ENCODE measurements around the gene ATXN2. TPM values are rescaled to one million over a fixed set of nuclear protein-coding genes. Genes with fewer than 3 reads are reported as not detected.
A peak's percentile ranks its signal among the peaks of the same experiment; 100 is the strongest.

Gene ATXN2
- total RNA-seq, 3 donors from 2014 or later, result 36.6 to 66.2 (median 64.0) TPM

DNA sequence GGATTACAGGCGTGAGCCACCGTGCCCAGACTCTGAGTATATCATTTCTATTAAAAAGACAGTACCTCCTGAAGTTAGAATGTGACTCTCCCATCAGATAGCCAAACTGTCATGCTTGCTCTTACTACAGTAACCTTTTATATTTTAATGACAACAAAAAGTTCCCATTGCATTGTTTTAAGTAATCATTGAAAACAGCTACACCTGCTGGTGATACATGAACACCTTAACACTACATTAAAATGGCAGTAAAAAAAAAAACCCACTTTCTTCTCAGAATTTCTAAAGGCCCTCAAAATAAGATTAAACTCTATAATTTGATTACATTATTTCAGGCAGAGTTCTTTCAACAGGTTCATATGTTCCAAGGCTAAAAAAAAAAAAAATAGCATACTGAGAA is 116.7 kb downstream of the ATXN2 start:
- intact Hi-C loops (cut with DNase I; ENCODE audit: low total_unique reads), result no loop called here
- no peaks in the 10 kb centered on the region for H3K9me3 ChIP-seq
- H3K27me3 ChIP-seq, result no peaks in the 10 kb centered on the region
- no peak overlapping the region for H3K4me3 ChIP-seq
- DNase-seq (ENCODE audit: low spot score in 2 of 2), result no peak
- no peaks in the 10 kb centered on the region for H3K36me3 ChIP-seq
- H3K4me1 ChIP-seq, result no peaks in the 10 kb centered on the region
- H3K27ac ChIP-seq, result no peak overlapping the region
- TF ChIP-seq POLR2A (IDR thresholded peaks at IDR 0.05) (no peak), CTCF (IDR thresholded peaks at IDR 0.05) (peak in 1 of 3 donors; percentile 12), POLR2AphosphoS5 (IDR thresholded peaks at IDR 0.05) (no peak)

DNA sequence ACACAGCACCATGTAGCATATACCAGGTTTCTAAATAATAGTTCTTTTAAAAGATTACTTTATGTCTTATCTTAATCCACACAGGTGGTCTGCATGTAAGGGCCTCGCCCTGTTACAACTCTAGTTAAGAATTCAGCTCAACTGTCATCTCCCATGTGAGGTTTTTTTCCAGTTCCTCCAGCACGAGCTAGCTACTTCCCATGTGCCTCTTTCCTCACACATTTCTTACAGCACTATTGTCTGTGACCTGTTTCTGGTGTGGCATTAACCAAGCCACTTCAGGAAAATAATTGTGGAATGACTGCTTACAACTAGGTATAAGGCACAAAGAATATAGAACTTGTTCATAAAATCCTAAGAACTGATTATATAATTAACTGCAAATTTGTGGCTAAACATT is 127.9 kb downstream of the ATXN2 start:
- no peak for DNase-seq (ENCODE audit: low spot score in 2 of 2)
- Histone ChIP-seq H3K36me3 (peaks cover 4% of the 10 kb centered on the region), H3K4me3 (no peak overlapping the region), H3K4me1 (no peaks in the 10 kb centered on the region), H3K27ac (no peak overlapping the region), H3K27me3 (no peaks in the 10 kb centered on the region), H3K9me3 (no peaks in the 10 kb centered on the region)
- TF ChIP-seq POLR2A (IDR thresholded peaks at IDR 0.05), result no peak
- TF ChIP-seq POLR2AphosphoS5 (IDR thresholded peaks at IDR 0.05), result no peak
- TF ChIP-seq CTCF (IDR thresholded peaks at IDR 0.05), result no peak
- intact Hi-C loops (cut with DNase I; ENCODE audit: low total_unique reads), result no loop called here

DNA sequence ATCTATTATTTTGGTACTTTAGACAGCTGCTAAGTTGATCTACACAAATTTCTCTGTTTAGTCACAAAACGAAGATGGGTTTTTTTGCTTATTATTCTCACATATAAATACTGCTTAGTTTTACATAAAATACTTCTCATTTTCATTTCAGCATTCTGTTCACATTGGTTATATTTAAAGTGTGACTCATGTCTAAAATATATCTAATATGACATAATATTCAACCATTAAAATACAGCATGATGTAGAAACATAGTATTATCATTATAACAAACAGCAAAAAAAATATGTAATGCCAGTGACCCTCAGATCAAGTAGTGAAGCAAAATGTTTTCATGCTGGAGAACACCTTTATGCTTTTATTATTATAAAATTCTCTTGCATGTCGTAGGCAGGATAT is 129.7 kb downstream of the ATXN2 start:
- Histone ChIP-seq H3K4me1 (no peaks in the 10 kb centered on the region), H3K36me3 (peaks cover 4% of the 10 kb centered on the region), H3K27me3 (no peaks in the 10 kb centered on the region), H3K27ac (no peak overlapping the region), H3K4me3 (no peak overlapping the region), H3K9me3 (no peaks in the 10 kb centered on the region)
- intact Hi-C loops (cut with DNase I; ENCODE audit: low total_unique reads), result no loop called here
- TF ChIP-seq POLR2A (IDR thresholded peaks at IDR 0.05) (no peak), CTCF (IDR thresholded peaks at IDR 0.05) (no peak), POLR2AphosphoS5 (IDR thresholded peaks at IDR 0.05) (no peak)
- no peak for DNase-seq (ENCODE audit: low spot score in 2 of 2)

- intact Hi-C loops (cut with DNase I; ENCODE audit: low total_unique reads), result no loop called here
- no peak for TF ChIP-seq POLR2AphosphoS5 (IDR thresholded peaks at IDR 0.05)
- TF ChIP-seq CTCF (IDR thresholded peaks at IDR 0.05), result no peak
- TF ChIP-seq POLR2A (IDR thresholded peaks at IDR 0.05), result no peak
- Histone ChIP-seq H3K9me3 (no peaks in the 10 kb centered on the region), H3K27ac (peak overlapping the region in 1 of 2 donors; percentile 2), H3K4me1 (no peaks in the 10 kb centered on the region), H3K4me3 (no peak overlapping the region), H3K36me3 (peaks cover 4% of the 10 kb centered on the region), H3K27me3 (no peaks in the 10 kb centered on the region)
- no peak for DNase-seq (ENCODE audit: low spot score in 2 of 2)
Measured at GRCh38 chr12:111467857-111468241, 131.3 kb downstream of the ATXN2 start.

DNA sequence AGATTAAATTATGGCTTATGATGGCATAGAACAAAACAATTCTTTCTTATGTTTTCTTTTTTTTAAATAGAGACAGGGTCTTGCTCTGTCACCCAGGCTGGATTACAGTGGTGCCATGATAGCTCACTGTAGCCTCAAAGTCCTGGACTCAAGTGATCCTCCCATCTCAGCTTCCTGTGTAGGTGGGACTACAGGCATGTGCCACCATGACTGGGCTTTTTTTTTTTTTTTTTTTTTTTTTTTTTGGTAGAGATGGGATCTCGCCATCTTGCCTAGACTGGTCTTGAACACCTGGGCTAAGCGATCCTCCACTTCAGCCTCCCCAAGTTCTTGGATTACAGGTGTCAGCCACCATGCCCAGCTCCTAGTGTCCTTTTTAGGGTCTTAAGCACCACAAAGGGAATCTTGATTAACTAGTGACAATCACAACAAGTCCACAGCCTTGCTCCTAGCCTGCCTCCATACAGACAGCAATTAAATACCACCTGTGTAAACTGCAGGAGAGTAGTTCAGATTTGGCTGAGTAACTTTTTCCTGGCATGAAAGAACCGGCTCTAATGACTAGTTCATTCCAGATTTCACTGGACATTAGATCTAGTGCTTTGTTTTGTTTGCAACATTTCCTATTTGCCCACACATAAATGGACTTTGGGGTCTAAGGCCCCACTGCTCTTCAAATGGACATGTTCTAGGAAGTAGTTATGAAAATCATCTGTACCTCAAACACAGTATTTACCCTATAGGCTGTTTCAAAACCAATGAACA is 131.8 kb downstream of the ATXN2 start:
- Histone ChIP-seq H3K27me3 (no peaks in the 10 kb centered on the region), H3K36me3 (peaks cover 4% of the 10 kb centered on the region), H3K27ac (peak overlapping the region in 1 of 2 donors; percentile 2), H3K4me3 (no peak overlapping the region), H3K9me3 (no peaks in the 10 kb centered on the region), H3K4me1 (no peaks in the 10 kb centered on the region)
- TF ChIP-seq POLR2A (IDR thresholded peaks at IDR 0.05), result no peak
- TF ChIP-seq POLR2AphosphoS5 (IDR thresholded peaks at IDR 0.05), result no peak
- TF ChIP-seq CTCF (IDR thresholded peaks at IDR 0.05), result no peak
- intact Hi-C loops (cut with DNase I; ENCODE audit: low total_unique reads), result no loop called here
- no peak for DNase-seq (ENCODE audit: low spot score in 2 of 2)

Measured in breast epithelium (tissue), 4 donors.